ENCODE results near the gene ZNF398. TPM values are rescaled to one million over a fixed set of nuclear protein-coding genes. Genes with fewer than 3 reads are reported as not detected.

The ZNF398 gene
- total and polyA plus RNA-seq, 9 of the 15 experiments (the other 6 are each of a cell fraction or from before 2014, with no cell fraction given) = 4.0 to 18.6 (median 10.4) TPM

- Histone ChIP-seq H3K27me3 (ENCODE audit: control insufficient read depth in 2 of 2, insufficient read depth in 2 of 2, low read length in 2 of 2) (no peaks in the 10 kb centered on the region), H3K27ac (ENCODE audit: extremely low read depth, low read depth, low read length) (no peak overlapping the region), H2AFZ (ENCODE audit: low read depth, low read length) (no peak overlapping the region), H3K79me2 (ENCODE audit: control insufficient read depth, insufficient read depth, low read length) (no peaks in the 10 kb centered on the region), H3K4me1 (replicated peaks in 1 of 2; ENCODE audit: control insufficient read depth in 2 of 2, insufficient read depth in 2 of 2, low read length in 2 of 2) (peaks cover 0 to 4% of the 10 kb centered on the region in 2 experiments; a peak in 2 of 5 replicates), H3K9me1 (ENCODE audit: control insufficient read depth, insufficient read depth, low read length) (no peaks in the 10 kb centered on the region), H3K36me3 (ENCODE audit: control insufficient read depth, insufficient read depth, low read length) (peaks cover 43% of the 10 kb centered on the region), H3K4me3 (no peak overlapping the region), H3K4me2 (ENCODE audit: insufficient read depth, low read length) (no peak overlapping the region), H3K9me3 (replicated peaks; ENCODE audit: control insufficient read depth, insufficient read depth, low read depth, low read length) (0 out of 2 replicates have a peak, but pooled peaks cover 5% of the 10 kb centered on the region), H3K9ac (ENCODE audit: insufficient read depth in 1 of 2, low read depth in 2 of 2, low read length in 2 of 2) (no peak overlapping the region), H4K20me1 (replicated peaks; ENCODE audit: control insufficient read depth, insufficient read depth, low read length) (peaks cover 3% of the 10 kb centered on the region)
- ATAC-seq (no peak), FAIRE-seq (no peak), DNase-seq (ENCODE audit: extremely low read depth in 1 of 4, low spot score in 3 of 4) (no peak)
- no TSS peak for BruUV-seq (replicated peaks)
- CTCF ChIA-PET (ENCODE audit: low intra/inter-chr PET ratio) = no interaction called here
- 92% methylated on average over 18 of the region's 22 CpGs for WGBS (ENCODE audit: insufficient coverage, low coverage, missing lambda C conversion rate)
- POLR2A ChIA-PET = interaction anchor here (1.3 kb wide), 2 partner anchors 9 to 13 kb away, joined by 3 to 4 read pairs; no protein-coding TSS in a partner anchor
- intact Hi-C loops (cut with micrococcal nuclease) = no loop called here
- TF ChIP-seq MYNN (IDR thresholded peaks at IDR 0.05) = 0 out of 2 replicates have a peak, but pooled peaks have one; percentile 6
- TF ChIP-seq MYNN (CRISPR knock-in tag; IDR thresholded peaks at IDR 0.05) = no peak
- peak; percentile 67; the same call in 1 of the 2 replicates for TF ChIP-seq POLR2G (IDR thresholded peaks at IDR 0.05; ENCODE audit: low read depth, low read length)
- peak; percentile 46; the same call in 1 of the 2 replicates for TF ChIP-seq RBFOX2 (IDR thresholded peaks at IDR 0.05; ENCODE audit: low read depth, low read length)
- TF ChIP-seq MAFK (IDR thresholded peaks at IDR 0.05; ENCODE audit: low read length) = no peak
- TF ChIP-seq RBM22 (IDR thresholded peaks at IDR 0.05; ENCODE audit: low read depth, low read length, poor library complexity, severe bottlenecking) = peak; percentile 77
- no peak for TF ChIP-seq TEAD1 (CRISPR knock-in tag; IDR thresholded peaks at IDR 0.05)
- no peak for TF ChIP-seq ZNF133 (CRISPR knock-in tag; IDR thresholded peaks at IDR 0.05)
- in situ Hi-C loops (cut with MboI) = no loop called here
Observed at GRCh38 chr7:149225656-149226055, 78.4 kb downstream of the ZNF398 start.

Data from K562 (cell line).